NK-92 (cell line): ENCODE results near the gene SORL1-AS1.

Experiments used
- DNase-seq: peaks from one replicate; lab custom pipeline; 2025; ENCODE audit not compliant: unreplicated experiment; lab: John Stamatoyannopoulos, UW

SORL1-AS1 gene

DNA sequence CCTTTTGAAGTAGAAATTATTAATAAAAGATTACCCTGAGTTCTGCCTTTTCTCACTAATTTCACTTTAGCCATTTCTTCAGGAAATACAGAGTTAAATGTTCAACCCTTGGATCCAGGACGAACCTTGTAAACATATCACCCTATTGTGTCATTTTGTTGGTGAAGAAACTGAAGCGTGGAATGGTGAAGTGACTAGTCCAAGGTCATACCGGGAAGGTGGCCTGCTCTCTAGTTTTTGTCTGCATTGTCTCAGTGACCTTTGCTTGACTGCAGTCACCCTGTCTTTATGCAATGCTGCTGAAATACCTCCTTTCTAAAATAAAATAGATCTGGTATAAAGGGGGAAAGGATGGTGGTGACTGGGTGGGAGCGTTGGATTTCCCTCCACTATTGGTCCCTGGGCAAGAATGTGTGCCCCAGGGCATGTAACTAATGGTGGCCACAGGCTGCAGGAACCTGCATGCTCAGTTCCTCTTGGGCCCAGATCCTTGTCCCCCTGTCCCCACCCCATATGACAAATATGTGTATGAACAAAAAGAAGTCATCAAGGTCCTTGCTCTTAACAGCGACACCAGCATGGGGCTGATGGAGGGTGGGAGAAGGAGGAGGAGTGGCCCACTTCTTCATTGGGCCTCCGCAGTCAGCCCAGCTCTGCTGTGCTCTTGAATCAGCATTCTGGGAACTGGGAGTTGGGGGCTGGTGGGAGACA lies 977 bp upstream of the SORL1-AS1 start:
- DNase-seq, result no peak

DNA sequence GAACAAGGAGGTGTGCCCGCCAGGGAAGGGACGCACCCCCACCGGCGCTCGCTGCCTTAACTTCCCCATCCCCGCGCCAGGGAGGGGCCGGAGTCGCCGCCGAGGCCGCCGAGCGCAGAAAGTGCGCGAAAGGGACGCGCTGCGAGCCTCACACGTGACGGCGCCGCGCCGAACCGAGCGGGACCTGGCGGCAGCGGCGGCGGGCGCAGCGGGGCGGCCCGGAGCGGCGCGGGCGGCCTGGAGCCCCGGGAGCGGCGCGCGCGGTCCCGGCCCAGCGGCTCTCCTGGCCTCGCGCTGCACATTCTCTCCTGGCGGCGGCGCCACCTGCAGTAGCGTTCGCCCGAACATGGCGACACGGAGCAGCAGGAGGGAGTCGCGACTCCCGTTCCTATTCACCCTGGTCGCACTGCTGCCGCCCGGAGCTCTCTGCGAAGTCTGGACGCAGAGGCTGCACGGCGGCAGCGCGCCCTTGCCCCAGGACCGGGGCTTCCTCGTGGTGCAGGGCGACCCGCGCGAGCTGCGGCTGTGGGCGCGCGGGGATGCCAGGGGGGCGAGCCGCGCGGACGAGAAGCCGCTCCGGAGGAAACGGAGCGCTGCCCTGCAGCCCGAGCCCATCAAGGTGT lies 670 bp downstream of the SORL1-AS1 start, which contains the start of gene SORL1:
Gene SORL1, plus strand, starts transcription at position 329 of the 623 bp plus-strand sequence. Its CDS starts 18 bp downstream, at position 347.
- DNase-seq, result no peak

DNA sequence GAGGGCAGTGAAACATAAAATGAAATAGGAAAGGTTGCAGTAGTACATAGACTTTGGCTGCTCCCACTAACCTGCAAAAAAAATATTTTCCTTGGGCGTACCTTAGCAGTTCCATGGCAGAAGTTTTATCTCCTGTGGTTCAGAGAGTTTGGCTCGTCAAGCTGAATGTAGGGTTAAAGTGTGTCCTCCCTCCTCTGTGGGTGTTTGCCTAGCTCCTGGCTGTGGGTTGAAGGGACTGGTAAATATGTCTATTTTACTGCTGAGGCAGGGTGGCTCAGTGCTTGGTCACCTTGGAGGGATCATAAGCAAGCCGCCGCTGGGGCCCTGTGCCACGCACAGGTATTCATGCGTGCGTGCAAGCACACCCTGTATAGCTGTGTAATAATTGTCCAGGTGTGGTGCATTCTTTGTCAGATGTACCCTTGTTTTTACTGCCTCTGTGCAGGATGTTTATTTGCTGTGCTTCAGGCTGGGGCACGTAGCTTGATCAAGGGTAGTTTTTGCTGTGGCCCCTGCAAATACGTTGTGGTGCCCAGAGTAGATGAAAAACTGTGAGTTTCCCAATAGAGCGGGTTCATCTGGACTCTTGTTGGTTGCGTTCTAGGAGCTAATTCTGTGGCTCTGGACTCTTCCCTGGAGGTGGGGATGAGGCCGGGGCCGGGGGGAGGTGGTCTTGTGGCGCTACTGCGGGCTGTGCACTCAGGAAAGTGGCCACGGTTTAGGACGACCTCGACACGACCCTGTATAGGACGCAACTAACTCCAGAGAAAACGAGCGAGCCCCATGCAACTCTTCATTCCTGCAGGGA lies 1.4 kb downstream of the SORL1-AS1 start:
- DNase-seq, result no peak

DNA sequence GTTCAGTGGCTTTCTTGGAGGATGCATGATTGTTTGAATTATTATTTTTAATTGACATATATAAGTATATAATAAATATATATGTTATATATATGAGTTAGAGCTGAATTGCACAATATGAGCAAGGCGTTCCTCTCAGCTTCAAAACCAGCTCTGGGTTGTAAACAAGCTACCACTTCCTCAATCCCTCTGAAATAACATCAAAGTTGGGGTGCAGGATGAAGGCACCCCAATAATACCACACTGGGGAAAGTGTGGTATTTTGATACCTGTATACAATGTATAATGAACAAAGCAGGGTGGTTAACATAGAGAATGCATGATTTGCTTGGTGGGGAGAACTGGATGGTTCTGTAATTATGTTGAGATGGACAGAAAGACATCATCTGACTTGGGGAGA lies 2.4 kb downstream of the SORL1-AS1 start:
- DNase-seq, result no peak

DNA sequence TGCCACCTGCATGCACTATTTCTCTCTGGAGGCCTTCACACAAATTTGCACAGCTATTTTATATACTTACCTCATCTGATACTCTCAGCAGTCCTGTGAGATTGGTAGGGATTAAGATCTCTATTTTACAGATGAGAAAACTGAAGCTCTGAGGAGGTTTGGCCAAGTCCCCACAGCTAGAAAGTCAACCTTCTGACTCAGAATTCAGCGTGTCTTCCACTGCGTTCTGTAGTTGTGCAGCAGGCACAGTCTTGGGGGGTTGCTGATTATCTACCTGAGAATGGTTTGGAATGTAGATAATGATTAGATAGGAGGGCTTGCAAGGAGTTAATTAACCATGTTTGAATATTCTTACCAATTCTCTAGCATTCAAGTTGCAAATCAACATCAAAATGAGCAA lies 3.1 kb downstream of the SORL1-AS1 start:
- no peak for DNase-seq

DNA sequence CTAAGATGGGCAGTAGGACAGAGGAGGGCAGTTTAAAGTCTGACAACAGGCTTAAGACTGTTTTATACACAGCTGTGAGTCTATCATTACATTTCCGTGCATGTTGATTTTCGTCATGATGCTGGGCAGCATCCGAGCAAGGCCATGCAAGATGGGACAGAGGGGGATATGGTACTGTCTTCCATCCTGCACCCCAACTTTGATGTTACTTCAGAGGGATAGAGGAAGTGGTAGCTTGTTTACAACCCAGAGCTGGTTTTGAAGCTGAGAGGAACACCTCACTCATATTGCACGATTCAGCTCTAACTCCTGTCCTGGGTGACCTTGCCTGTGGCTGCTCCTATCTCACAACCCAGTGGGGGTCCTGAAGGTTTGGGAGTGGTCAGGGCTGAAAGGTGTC lies 3.6 kb downstream of the SORL1-AS1 start:
- no peak for DNase-seq

DNA sequence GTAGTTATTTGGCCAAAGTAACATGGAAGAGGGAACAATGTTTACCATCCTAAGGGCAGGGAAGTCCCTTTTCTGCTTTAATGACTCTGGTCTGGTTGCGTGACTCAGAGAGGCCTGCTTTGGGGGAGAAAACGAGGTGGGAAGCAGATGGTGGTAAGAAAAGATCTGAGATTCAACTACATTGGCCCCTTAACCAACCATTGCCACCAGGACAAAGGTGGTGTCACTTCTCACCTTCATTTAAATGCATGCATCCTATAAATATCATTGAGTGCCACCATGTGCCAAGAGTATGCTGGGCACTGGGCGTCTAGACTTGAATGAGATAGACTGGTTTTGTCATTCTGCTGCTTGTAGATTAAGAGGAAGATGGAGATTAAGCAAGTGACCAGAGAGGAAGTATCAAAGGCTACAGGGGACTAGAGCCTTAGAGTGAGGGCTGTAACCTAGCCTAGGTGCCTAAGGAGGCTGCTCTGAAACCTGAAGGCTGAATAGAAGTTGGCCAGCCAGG lies 4.3 kb downstream of the SORL1-AS1 start:
- DNase-seq, result no peak

DNA sequence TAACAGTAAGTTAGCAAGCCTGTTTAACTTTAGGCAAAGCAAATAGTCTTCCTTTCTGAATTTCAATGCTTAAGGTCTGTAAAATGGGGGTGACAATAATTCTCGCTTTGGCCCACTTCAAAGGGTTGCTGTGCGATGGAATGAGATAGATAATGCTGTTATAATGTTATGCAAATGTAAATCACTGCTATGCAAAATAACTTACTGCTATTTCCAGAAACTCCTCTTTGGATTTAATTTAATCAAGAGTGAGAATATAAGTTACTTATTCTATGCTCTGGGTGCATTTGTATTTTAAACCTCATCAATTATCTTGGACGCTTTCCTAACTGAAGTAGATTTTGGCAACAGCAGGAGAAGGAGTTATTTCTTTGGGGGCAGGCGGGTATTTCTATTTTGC lies 4.8 kb downstream of the SORL1-AS1 start:
- no peak for DNase-seq

DNA sequence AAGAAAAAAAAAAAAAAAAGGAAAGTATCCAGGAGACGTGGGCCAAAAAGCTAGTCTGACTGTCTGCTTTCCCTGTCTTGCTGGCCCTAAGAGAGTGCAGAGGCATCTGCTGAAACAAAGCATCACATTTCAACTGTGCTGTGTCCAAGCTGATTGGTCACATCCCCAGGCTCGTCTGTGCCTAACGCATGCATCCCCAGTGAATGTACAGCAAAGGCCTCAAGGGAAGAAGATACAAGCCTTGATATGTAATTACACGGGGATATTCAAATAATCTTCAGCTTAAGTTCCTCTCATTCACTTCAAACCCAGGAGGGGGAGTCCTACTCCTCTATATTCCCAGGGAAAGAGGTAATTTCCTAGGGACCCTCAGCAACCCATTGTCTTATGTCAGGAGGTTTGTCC lies 6.0 kb downstream of the SORL1-AS1 start:
- DNase-seq, result no peak

DNA sequence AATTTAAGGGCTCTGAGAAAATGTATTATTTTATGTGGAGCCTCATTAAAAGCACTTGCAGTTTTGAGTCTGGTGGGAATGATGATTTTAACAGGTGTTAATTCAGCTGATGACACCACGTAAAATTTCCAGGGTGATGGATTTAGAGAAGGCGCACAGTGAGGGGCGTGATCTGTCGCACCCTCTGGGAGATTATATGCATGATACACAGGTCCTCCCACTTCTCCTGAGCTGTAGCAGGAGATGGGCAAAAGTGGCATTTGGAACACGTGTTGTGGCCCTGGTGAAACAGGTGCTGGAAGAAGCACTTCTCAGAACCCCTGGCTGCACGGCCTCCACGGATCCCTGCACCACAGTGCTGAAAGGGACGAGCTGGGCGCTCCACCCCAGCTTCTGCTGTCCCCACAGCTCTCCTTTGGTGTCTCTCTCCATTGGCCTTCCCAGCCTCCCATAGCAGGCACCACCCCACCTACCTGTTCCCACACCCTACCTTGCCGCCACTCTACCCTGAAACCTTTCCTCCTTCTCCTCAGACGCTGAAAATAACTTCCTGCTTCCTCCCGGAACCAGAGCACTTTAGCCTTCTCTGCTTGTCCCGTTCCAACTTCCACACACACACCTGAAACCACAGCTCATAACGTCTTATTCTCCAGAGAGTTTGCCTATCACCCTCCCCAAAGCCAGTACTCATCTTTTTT lies 7.5 kb downstream of the SORL1-AS1 start:
- no peak for DNase-seq

DNA sequence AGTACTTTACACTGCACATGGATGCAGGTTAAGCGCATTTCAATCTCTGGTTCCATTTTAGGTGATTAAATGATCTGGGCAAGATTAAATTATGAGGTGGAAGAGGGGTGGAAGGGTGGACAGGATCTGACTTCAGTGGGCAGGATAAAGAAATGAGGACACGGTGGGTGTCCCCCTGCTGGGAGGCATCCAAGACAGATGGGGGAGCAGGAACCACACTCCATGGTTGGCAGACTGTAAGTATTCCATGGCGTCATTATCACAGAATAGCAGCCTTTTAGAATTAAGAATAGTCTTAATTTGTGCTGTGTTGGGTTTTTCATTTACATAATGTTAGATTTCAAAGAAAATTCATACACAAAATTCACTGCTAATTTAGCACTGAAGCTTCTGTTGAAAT lies 8.2 kb downstream of the SORL1-AS1 start:
- DNase-seq, result no peak

DNA sequence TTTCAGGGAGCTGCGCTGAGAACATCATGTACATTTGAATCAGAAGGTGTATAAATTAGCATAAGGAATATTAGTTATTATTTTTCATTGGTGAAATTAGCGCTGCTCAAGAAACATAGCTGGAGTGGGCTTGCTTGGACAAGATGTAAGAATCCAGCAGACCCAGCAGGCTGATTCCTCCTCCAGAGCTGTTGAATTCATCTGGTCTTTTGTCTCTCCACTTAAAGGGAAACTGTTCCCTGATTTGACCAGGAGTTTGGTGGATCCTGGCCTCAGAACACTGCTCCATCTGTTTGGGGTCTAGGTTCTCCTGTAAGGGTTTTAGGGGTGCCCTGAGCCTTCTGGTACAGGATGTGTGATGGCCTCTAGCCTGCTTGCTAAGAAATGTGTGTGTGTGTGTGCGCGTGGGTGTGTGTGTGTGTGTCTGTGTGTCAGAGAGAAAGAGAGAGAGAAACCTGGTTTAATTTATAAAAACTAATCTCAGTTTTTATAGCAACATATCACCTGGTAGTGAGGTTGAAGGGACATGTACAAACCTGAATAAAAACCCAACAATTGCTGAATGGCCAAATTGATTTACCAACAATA lies 9.0 kb downstream of the SORL1-AS1 start:
- DNase-seq, result no peak

DNA sequence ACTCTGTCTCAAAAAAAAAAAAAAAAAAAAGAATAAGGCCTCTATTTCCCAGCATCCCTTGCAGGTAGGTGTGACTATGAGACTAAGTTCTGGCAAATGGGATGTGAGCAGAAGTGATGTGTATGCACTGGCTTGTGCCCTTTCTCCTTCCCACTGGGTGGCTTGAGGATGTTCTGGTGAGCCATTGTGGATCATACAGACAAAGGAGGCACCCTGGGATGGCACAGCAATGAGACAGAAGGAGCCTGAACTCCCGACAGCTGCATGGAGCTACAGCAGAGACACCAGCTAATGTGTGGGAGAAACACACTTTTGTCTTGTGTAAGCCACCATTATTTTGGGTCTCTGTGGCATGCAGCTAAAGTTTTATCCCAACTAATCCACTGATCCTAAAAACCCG lies 11.2 kb downstream of the SORL1-AS1 start:
- no peak for DNase-seq

DNA sequence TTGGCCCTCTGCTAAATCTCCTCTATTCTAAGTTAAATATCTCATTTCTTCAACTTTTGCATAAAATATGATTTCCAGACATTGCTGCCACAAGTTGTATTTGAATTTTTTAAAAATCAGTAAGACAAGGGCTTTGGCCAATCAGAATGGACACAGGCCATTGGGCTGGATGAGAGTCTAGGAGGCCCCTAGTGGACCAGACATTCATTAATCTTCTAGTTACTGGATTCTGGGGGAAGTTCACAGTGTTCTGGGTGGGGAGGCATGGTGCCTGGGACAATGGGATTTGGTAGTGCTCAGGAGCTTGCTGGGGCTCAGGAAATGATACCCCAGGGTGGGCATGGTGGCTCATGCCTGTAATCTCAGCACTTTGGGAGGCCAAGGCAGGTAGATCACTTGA lies 13.0 kb downstream of the SORL1-AS1 start:
- DNase-seq, result no peak

DNA sequence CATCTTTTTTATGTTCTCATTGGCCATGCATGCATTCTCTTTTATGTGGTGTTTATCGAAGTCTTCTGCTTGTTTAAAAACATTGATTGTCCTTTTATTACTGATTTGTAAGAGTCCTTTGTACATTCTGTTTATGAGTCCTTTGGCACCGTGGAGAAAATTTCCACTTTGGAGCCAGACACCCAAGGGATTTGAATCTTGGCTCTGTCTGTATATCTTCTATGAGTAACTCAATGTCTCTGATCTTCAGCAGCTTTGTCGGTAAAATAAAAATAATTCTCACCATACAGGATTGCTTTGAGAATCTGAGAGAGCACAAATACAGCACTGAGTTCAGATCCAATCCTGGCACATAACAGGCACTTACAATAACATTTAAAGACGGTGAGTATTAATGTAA lies 13.4 kb downstream of the SORL1-AS1 start:
- no peak for DNase-seq

DNA sequence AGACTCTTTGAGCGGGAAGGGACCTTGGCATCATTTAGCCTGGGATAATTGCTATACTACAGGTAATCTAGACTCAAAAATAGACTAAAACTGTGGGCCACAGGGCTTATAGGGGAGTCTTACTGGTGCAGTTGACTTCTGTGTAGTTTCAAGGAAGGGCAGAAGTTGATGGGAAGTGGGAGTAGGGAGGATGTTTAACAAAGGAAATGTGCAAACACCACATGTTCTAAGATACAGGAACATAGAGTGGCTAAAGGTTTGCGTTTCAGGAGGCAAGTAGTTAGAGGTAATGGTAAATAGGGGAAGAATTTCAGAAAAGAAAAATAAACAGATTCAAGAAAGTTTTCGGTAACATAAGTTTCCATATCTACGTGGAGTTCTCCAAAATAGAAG lies 15.1 kb downstream of the SORL1-AS1 start:
- DNase-seq, result no peak

DNA sequence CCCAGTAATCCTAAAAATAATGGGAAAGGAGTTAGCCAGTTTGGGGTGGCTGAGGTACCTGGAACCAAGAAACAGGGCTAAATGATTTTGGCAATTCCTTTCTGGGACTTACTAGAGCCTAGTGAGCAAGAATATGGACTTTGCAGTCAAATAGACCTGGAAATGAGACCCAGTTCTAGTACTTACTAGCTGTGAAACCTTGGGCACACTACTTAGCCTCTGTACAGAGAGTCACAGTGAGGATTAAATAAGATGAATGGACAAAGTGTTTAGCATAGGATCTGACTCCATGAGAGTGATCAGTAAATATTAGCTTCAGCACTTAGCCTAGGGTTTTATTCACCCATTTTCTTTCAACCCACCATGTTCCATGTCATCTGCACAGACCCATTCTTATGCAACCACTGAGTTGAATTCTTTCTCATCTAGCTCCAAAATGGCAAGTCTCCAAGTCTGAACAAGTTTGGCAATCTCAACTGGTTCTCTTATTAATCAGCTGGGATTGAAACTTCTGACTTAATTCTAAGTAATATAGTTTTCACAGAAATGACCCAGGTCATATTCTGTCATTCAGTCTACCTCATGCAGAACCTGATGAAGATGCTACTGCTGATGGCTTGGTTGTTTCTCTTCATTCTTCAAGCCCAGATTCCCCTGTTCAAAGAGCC lies 15.6 kb downstream of the SORL1-AS1 start:
- no peak for DNase-seq

DNA sequence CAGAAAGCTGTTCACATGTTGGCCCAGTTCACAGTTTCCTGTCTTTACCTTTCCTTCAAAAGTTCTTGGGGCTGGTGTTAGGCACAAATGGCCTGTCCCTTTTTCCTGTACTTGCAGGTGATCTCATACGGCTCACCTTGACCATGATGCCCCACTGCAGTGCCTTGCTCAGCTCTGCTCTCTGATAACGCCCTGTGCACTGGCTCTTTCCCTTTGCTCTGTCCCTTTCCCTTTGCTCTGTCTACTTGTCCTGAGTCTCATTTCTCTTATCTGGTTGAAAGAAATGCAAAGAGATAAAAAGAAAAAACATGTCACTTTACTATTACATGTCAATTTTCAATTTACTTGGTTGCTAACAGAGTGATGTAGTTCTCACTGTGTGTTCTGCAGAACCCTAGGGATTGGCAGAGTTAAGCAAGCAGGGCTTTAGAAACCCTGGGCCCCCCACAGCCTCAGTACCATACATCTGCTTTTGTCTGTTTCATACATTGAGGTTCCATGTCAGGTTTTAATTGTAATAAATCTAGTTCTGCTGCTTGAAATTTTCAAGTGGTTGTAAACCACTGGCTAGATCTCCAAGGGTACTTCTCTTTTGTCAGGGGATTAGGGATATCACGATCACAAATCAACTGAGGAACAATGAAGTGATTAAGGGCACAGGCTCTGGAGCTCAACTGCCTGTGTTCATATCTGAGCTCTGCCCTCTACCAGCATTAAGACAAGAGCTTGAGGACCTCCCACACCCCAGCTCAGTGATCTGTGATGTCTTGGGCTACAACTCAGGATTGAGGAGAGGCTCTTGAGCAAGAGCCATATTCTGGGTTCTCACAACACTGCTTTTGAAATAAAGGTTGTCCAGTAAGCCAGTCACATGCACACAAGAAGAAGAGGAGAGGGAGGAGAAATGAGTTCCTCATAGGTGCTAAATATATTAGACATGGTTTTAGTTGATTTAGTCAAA lies 16.9 kb downstream of the SORL1-AS1 start:
- DNase-seq, result no peak

DNA sequence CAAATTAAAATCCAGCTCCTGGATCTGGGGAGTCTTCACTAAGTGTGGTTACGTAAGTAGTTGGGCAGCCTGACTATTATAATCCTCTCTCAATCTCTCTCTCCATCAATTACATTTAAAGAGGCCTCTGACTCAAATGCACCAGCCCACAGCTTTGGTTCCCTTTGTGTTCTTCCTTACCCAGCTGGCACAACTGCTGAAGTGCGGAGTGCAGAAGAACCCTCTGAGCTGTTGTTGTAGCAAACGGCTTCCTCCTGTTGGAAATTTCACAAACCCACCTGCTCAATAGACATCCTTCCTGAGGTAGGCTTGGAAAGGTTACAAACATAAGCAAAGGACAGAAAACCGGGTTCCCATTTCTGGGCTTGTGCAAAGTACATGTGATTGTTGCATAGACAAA lies 17.6 kb downstream of the SORL1-AS1 start:
- no peak for DNase-seq
